Measurements from ENCODE around the gene RNF6.

- TF ChIP-seq REST (IDR thresholded peaks at IDR 0.05; ENCODE audit: borderline replicate concordance) (no peak), CTCF (IDR thresholded peaks at IDR 0.05; ENCODE audit: poor library complexity, severe bottlenecking) (no peak)
These were observed 8.1 kb downstream of the RNF6 start for GRCh38 chr13:26213982-26214381.

Measured in neural cell (in vitro differentiated cells).